H1 (cell line): Measurements from ENCODE around the gene DNAJC5G. TPM values are rescaled to one million over a fixed set of nuclear protein-coding genes. Genes with fewer than 3 reads are reported as not detected.

Source experiments
- CTCF ChIA-PET: fragments of 300-600 bp; sonication (Branson Sonifier 250); formaldehyde crosslinking; loops from one replicate; lab custom pipeline; 2021; ENCODE audit not compliant: partially characterized antibody; lab: Charles Lee
- POLR2A ChIA-PET: fragments of 300-600 bp; sonication (Branson Sonifier 250); formaldehyde crosslinking; loops from one replicate; lab custom pipeline; 2021; ENCODE audit warnings: inconsistent platforms; ENCODE audit not compliant: partially characterized antibody; lab: Charles Lee
- DNase-seq, 2 experiments: peaks; one replicate each; pipeline versions ENCODE4 v3.0.0 to v3.0.0-alpha.2; 2010 to 2022; ENCODE audit warnings: low spot score in 2 of 2, low read depth in 1 of 2, mixed read lengths in 1 of 2
- FAIRE-seq: peaks from 2 replicates; lab custom pipeline; 2011; peaks lifted over from hg19 to GRCh38; lab: Jason Lieb, UNC
- H2AFZ ChIP-seq: 2 replicates; pipeline ENCODE4 v1.8.1; 2012; ENCODE audit warnings: low read length, inconsistent platforms
- H2AK5ac ChIP-seq: 2 replicates; pipeline ENCODE4 v1.6.1; 2013; ENCODE audit warnings: low read depth, low read length
- H2BK120ac ChIP-seq: replicated peaks from 2 replicates; pipeline ENCODE3; 2013; ENCODE audit warnings: low read depth, low read length, inconsistent platforms
- H2BK12ac ChIP-seq: 2 replicates; pipeline ENCODE4 v1.6.1; 2013; ENCODE audit warnings: low read depth, low read length
- H2BK15ac ChIP-seq: 2 replicates; pipeline ENCODE4 v1.6.1; 2013; ENCODE audit warnings: low read length
- H2BK20ac ChIP-seq: 2 replicates; pipeline ENCODE4 v1.6.1; 2013; ENCODE audit warnings: low read length
- H2BK5ac ChIP-seq: 2 replicates; pipeline ENCODE4 v1.6.1; 2013; ENCODE audit warnings: low read depth, low read length
- H3K14ac ChIP-seq: 2 replicates; pipeline ENCODE4 v1.6.1; 2013; ENCODE audit warnings: inconsistent platforms; ENCODE audit not compliant: insufficient read length
- H3K18ac ChIP-seq: 2 replicates; pipeline ENCODE4 v1.6.1; 2013; ENCODE audit warnings: low read length; ENCODE audit errors: extremely low read depth
- H3K23ac ChIP-seq: 2 replicates; pipeline ENCODE4 v1.6.1; 2013; ENCODE audit warnings: inconsistent platforms; ENCODE audit not compliant: insufficient read length
- H3K23me2 ChIP-seq: 2 replicates; pipeline ENCODE4 v1.6.1; 2013; ENCODE audit warnings: low read depth, low read length
- H3K27ac ChIP-seq: 2 replicates; pipeline ENCODE4 v1.6.1; 2011; ENCODE audit warnings: low read depth, low read length, inconsistent platforms
- H3K27me3 ChIP-seq, 4 experiments: replicated peaks in 1 of 4; 1 replicate in 1 of 4; 2 replicates in 3 of 4; pipeline versions ENCODE4 v1.6.1 to v1.8.1; 2011 to 2013; ENCODE audit warnings: low read length in 3 of 4, mild to moderate bottlenecking in 3 of 4, inconsistent platforms in 2 of 4, mixed read lengths in 2 of 4, moderate library complexity in 1 of 4; ENCODE audit not compliant: control insufficient read depth in 3 of 4, insufficient read depth in 3 of 4; ENCODE audit errors: extremely low read depth in 1 of 4
- H3K36me3 ChIP-seq, 4 experiments: 2 replicates each; pipeline versions ENCODE4 v1.6.1 to v1.8.1; 2011 to 2013; ENCODE audit warnings: mild to moderate bottlenecking in 4 of 4, low read length in 3 of 4, moderate library complexity in 2 of 4, control low read depth in 1 of 4, inconsistent platforms in 1 of 4; ENCODE audit not compliant: insufficient read depth in 4 of 4, control insufficient read depth in 2 of 4
- H3K4ac ChIP-seq: replicated peaks from 2 replicates; pipeline ENCODE3; 2013; ENCODE audit warnings: low read length, low read depth, mixed read lengths, inconsistent platforms; ENCODE audit not compliant: insufficient read length
- H3K4me1 ChIP-seq, 4 experiments: replicated peaks in 1 of 4; 1 replicate in 1 of 4; 2 replicates in 3 of 4; pipeline versions ENCODE4 v1.6.1 to v1.8.1; 2011 to 2013; ENCODE audit warnings: low read length in 3 of 4, inconsistent platforms in 2 of 4, mixed read lengths in 1 of 4; ENCODE audit not compliant: insufficient read depth in 4 of 4, control insufficient read depth in 3 of 4
- H3K4me2 ChIP-seq, 2 experiments: 2 replicates each; pipeline versions ENCODE4 v1.6.1 to v1.8.1; 2011 to 2013; ENCODE audit warnings: low read depth in 2 of 2, low read length in 2 of 2, control low read depth in 1 of 2, inconsistent platforms in 1 of 2, mild to moderate bottlenecking in 1 of 2; ENCODE audit not compliant: insufficient read depth in 1 of 2
- H3K4me3 ChIP-seq, 4 experiments: fragments of 200-600, 300-600 bp in 1 of 4; sonication (generic), shearing (Covaris generic), sonication (Bioruptor Twin) in 1 of 4; 2 replicates each; pipeline versions ENCODE4 v1.5.1 to v1.8.1; 2011 to 2016; ENCODE audit warnings: low read length in 4 of 4, low read depth in 3 of 4, control low read depth in 2 of 4, inconsistent platforms in 2 of 4, mild to moderate bottlenecking in 2 of 4, mixed read lengths in 1 of 4, moderate library complexity in 1 of 4; ENCODE audit not compliant: insufficient read depth in 2 of 4; ENCODE audit errors: extremely low read depth in 1 of 4
- H3K56ac ChIP-seq: replicated peaks from 2 replicates; pipeline ENCODE3; 2013; ENCODE audit warnings: low read depth, mild to moderate bottlenecking, mixed read lengths, low read length, inconsistent platforms; ENCODE audit not compliant: insufficient read length
- H3K79me1 ChIP-seq: 2 replicates; pipeline ENCODE4 v1.6.1; 2013; ENCODE audit warnings: low read depth, low read length, control low read depth
- H3K79me2 ChIP-seq, 2 experiments: 2 replicates each; pipeline versions ENCODE4 v1.6.1 to v1.8.1; 2012 to 2013; ENCODE audit warnings: low read length in 2 of 2, mild to moderate bottlenecking in 2 of 2, inconsistent platforms in 1 of 2; ENCODE audit not compliant: insufficient read depth in 2 of 2, control insufficient read depth in 1 of 2
- H3K9ac ChIP-seq, 4 experiments: replicated peaks in 1 of 4; 1 replicate in 1 of 4; 2 replicates in 3 of 4; pipeline versions ENCODE4 v1.6.1 to v1.8.1; 2011 to 2013; ENCODE audit warnings: low read depth in 3 of 4, low read length in 3 of 4, control low read depth in 2 of 4, mild to moderate bottlenecking in 2 of 4, moderate library complexity in 2 of 4, inconsistent platforms in 1 of 4; ENCODE audit errors: extremely low read depth in 1 of 4
- H3K9me3 ChIP-seq, 2 experiments: 2 replicates each; pipeline versions ENCODE4 v1.6.1 to v1.8.1; 2012 to 2013; ENCODE audit warnings: mild to moderate bottlenecking in 2 of 2, moderate library complexity in 2 of 2, control low read depth in 1 of 2, inconsistent platforms in 1 of 2, low read depth in 1 of 2, low read length in 1 of 2, mixed read lengths in 1 of 2; ENCODE audit not compliant: insufficient read depth in 2 of 2
- H4K20me1 ChIP-seq, 2 experiments: replicated peaks in 1 of 2; 2 replicates each; pipeline versions ENCODE3 to v1.8.1; 2011 to 2013; ENCODE audit warnings: inconsistent platforms in 2 of 2, low read length in 2 of 2, mild to moderate bottlenecking in 1 of 2; ENCODE audit not compliant: insufficient read depth in 2 of 2, control insufficient read depth in 1 of 2
- H4K5ac ChIP-seq: 2 replicates; pipeline ENCODE4 v1.6.1; 2013; ENCODE audit warnings: low read length, low read depth, mixed read lengths, inconsistent platforms; ENCODE audit not compliant: insufficient read length
- H4K8ac ChIP-seq: 2 replicates; pipeline ENCODE4 v1.8.0; 2013; ENCODE audit warnings: mild to moderate bottlenecking, moderate library complexity, low read length, inconsistent platforms; ENCODE audit not compliant: insufficient read depth; ENCODE audit errors: extremely low read depth
- H4K91ac ChIP-seq: replicated peaks from 2 replicates; pipeline ENCODE3; 2013; ENCODE audit warnings: low read length, mixed read lengths, inconsistent platforms; ENCODE audit not compliant: insufficient read length
- SAP30 ChIP-seq: fragments of 300-600 bp; sonication (generic); IDR thresholded peaks from 2 replicates; pipeline ENCODE4 v1.7.1; 2012; ENCODE audit warnings: low read length, moderate library complexity, mild to moderate bottlenecking, inconsistent platforms; ENCODE audit not compliant: insufficient read depth, insufficient replicate concordance
- WGBS, 2 experiments: shearing (Covaris generic) in 1 of 2; methylation state at CpG; one replicate each; pipeline versions ENCODE4 v1.1.6 to v1.1.7; 2013 to 2015; ENCODE audit warnings: low lambda C conversion rate in 2 of 2, mixed read lengths in 2 of 2, inconsistent platforms in 1 of 2, low coverage in 1 of 2, missing lambda C conversion rate in 1 of 2; ENCODE audit not compliant: insufficient replicate concordance in 2 of 2, insufficient coverage in 1 of 2, insufficient read length in 1 of 2; ENCODE audit errors: extremely low coverage in 1 of 2, missing lambda C conversion rate in 1 of 2; 5-methylcytosine and 5-hydroxymethylcytosine counted together
- polyA plus RNA-seq, 7 experiments: library from polyadenylated mRNA; depleted of rRNA in 3 of 7; stranded (reverse) in 5 of 7; unstranded in 2 of 7; fragments of >200 nt in 5 of 7; fragments of 200-250 nt in 2 of 7; gene quantifications; 1 replicate in 5 of 7; 2 replicates in 1 of 7; 4 replicates in 1 of 7; pipeline versions ENCODE4 v1.2.1 to v1.2.3, GENCODE V29; 2011 to 2013; ENCODE audit warnings: missing spikeins in 2 of 7, mixed read lengths in 2 of 7
- total RNA-seq: library from RNA; stranded (reverse); fragmentation: NEBNext Ultra II Directional; extraction: Animal tissue kit (Norgen Biotek cat#: 25700); gene quantifications from 2 replicates; pipeline ENCODE4 v1.2.1, GENCODE V29; 2021
- TF ChIP-seq, protein P1 (sequence below): IDR thresholded peaks from 2 replicates; pipeline ENCODE4 v1.6.1; 2012; ENCODE audit warnings: inconsistent platforms

The DNAJC5G gene
- total and polyA plus RNA-seq, 2 of the 8 experiments (the other 6 are each of a cell fraction or from before 2014, with no cell fraction given), result 0.83 to 1.4 TPM

DNA sequence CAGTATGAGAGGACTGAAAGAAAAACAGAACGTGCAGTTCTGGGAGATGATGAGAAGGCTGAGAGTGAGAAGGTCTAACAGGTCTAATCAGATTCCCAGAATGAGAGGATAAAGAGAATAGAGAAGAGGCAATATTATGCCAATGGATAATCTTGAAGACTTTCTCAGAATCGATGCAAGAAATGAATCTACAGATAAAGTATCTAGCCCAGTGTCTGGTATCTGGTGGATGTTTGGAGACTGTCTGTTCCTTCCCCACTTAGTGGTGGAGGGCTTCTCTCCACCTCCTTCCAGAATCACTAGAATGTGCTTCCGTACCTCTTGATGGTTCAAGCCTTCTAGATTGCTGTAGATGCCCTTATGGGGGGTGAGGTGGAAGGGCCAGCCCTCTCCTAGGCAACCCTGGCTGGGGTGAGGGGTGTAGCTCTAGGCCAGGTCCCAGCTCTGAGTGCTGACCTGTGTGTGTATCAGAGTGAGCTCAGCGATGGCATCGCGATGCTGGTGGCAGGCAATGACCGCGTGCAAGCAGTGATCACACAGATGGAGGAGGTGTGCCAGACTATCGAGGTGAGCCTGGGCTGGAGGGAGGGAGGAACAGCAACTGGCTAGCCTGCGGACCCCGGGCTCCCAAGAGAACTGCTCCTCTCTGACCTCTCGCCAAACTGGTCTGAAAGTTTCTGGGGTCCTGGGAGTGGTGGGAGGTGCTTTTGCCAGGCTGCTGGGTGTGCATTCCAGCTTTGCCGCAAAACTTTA lies 29.4 kb downstream of the DNAJC5G start:
- Histone ChIP-seq H3K4me1 (peaks cover 0 to 28% (median 14%) of the 10 kb centered on the region in 4 experiments; a peak in 5 of 7 replicates), H2AK5ac (peak overlapping the region; percentile 65; the same call in 1 of the 2 replicates), H2BK12ac (0 out of 2 replicates have a peak overlapping the region, but pooled peaks have one; percentile 68), H3K4me3 (no peak overlapping the region), H4K8ac (no peak overlapping the region), H2BK5ac (no peak overlapping the region), H3K18ac (no peak overlapping the region), H4K20me1 (peaks cover 4 to 11% of the 10 kb centered on the region in 2 experiments), H4K5ac (no peak overlapping the region), H3K36me3 (peaks cover 0 to 2% (median 0%) of the 10 kb centered on the region in 4 experiments; a peak in 1 of 8 replicates), H2AFZ (no peak overlapping the region), H2BK120ac (no peak overlapping the region), H3K27ac (no peak overlapping the region), H3K4me2 (no peak overlapping the region), H3K9ac (no peak overlapping the region), H4K91ac (no peak overlapping the region), H3K79me1 (no peaks in the 10 kb centered on the region), H3K9me3 (no peaks in the 10 kb centered on the region; a peak in 1 of 4 replicates), H3K14ac (no peak overlapping the region), H3K79me2 (no peaks in the 10 kb centered on the region), H3K4ac (no peak overlapping the region), H2BK15ac (0 out of 2 replicates have a peak overlapping the region, but pooled peaks have one; percentile 61), H2BK20ac (no peak overlapping the region; the same call in 1 of the 2 replicates), H3K56ac (no peak overlapping the region), H3K23ac (no peak overlapping the region), H3K23me2 (peaks cover 8% of the 10 kb centered on the region; the same call in 1 of the 2 replicates), H3K27me3 (peaks cover 29 to 41% (median 39%) of the 10 kb centered on the region in 4 experiments)
- no peak for FAIRE-seq
- DNase-seq, result no peak
- CTCF ChIA-PET, result interaction anchor here (0.7 to 12.3 kb wide), 13 partner anchors 8 to 205 kb away, joined by 3 to 413 read pairs (median 7); partner anchors contain the start of genes DNAJC5G, MPV17, SLC30A3 and TRIM54
- WGBS, 2 experiments, result 94% methylated on average over 13 of the region's 13 CpGs; no CpG with 5 or more reads in 1 of the 2 experiments
- no peak for TF ChIP-seq SAP30
- TF ChIP-seq, protein P1, sequence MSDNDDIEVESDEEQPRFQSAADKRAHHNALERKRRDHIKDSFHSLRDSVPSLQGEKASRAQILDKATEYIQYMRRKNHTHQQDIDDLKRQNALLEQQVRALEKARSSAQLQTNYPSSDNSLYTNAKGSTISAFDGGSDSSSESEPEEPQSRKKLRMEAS, result no peak
- POLR2A ChIA-PET, result interaction anchor here (0.8 to 8.8 kb wide), 7 partner anchors 10 to 88 kb away, joined by 3 to 105 read pairs (median 5); partner anchors contain the start of genes CAD and MPV17
